K562 (cell line): ENCODE measurements around the gene TINAG. TPM values are rescaled to one million over a fixed set of nuclear protein-coding genes. Genes with fewer than 3 reads are reported as not detected.

Experiments used
- ATAC-seq: fragments of 200-7000 bp; cut with Tn5 transposase; 3 replicates; pipeline ENCODE4 v1.9.1; 2020; ENCODE audit warnings: moderate library complexity
- BruUV-seq: library from RNA; stranded (reverse); fragments of 400-500 nt; replicated peaks from 2 replicates; lab custom pipeline; 2021; lab: Mats Ljungman, UMichigan
- CTCF ChIA-PET: fragments of 300-600 bp; formaldehyde crosslinking; extraction: SDS; loops from one replicate; lab custom pipeline; 2021; ENCODE audit warnings: low intra/inter-chr PET ratio; lab: Yijun Ruan, JAX
- POLR2A ChIA-PET: fragments of 300-600, 350-650 bp; sonication (Branson Sonifier 250); formaldehyde crosslinking; extraction: SDS; loops from one replicate; lab custom pipeline; 2021; ENCODE audit warnings: antibody characterized with exemption, inconsistent platforms; lab: Yijun Ruan, JAX
- DNase-seq, 4 experiments: peaks; one replicate each; pipeline versions ENCODE4 v3.0.0 to v3.0.0-alpha.2; 2011 to 2018; ENCODE audit warnings: low spot score in 3 of 4, mixed read lengths in 3 of 4; ENCODE audit errors: extremely low read depth in 1 of 4
- FAIRE-seq: peaks from 2 replicates; lab custom pipeline; 2011; peaks lifted over from hg19 to GRCh38; lab: Jason Lieb, UNC
- H2AFZ ChIP-seq: 2 replicates; pipeline ENCODE4 v1.6.0; 2011; ENCODE audit warnings: low read depth, low read length, control low read depth, inconsistent platforms
- H3K27ac ChIP-seq: fragments of 200-600 bp; 3 replicates; pipeline ENCODE4 v1.8.0; 2011; ENCODE audit warnings: low read depth, mild to moderate bottlenecking, control low read depth, inconsistent platforms, low read length, moderate library complexity, mixed read lengths; ENCODE audit errors: extremely low read depth
- H3K27me3 ChIP-seq, 2 experiments: fragments of 300-600 bp in 1 of 2; 2 replicates in 1 of 2; 3 replicates in 1 of 2; pipeline versions ENCODE4 v1.6.0 to v1.8.0; 2011; ENCODE audit warnings: inconsistent platforms in 2 of 2, low read length in 2 of 2, mild to moderate bottlenecking in 1 of 2, mixed read lengths in 1 of 2, moderate library complexity in 1 of 2; ENCODE audit not compliant: control insufficient read depth in 2 of 2, insufficient read depth in 2 of 2
- H3K36me3 ChIP-seq: fragments of 300-600 bp; 3 replicates; pipeline ENCODE4 v1.8.0; 2011; ENCODE audit warnings: mild to moderate bottlenecking, low read length, inconsistent platforms; ENCODE audit not compliant: control insufficient read depth, insufficient read depth
- H3K4me1 ChIP-seq, 2 experiments: fragments of 200-600 bp in 1 of 2; replicated peaks in 1 of 2; 2 replicates in 1 of 2; 3 replicates in 1 of 2; pipeline versions ENCODE4 v1.5.1 to v1.8.0; 2011; ENCODE audit warnings: inconsistent platforms in 2 of 2, low read length in 2 of 2, mild to moderate bottlenecking in 1 of 2, mixed read lengths in 1 of 2, moderate library complexity in 1 of 2; ENCODE audit not compliant: control insufficient read depth in 2 of 2, insufficient read depth in 2 of 2
- H3K4me2 ChIP-seq: 2 replicates; pipeline ENCODE4 v1.6.1; 2011; ENCODE audit warnings: low read length, control low read depth, inconsistent platforms, mixed read lengths; ENCODE audit not compliant: insufficient read depth
- H3K4me3 ChIP-seq: fragments of 200-600 bp; sonication (generic), shearing (Covaris generic); 2 replicates; pipeline ENCODE4 v1.5.1; 2016; ENCODE audit warnings: control low read depth, inconsistent platforms
- H3K79me2 ChIP-seq: fragments of 200-600 bp; 3 replicates; pipeline ENCODE4 v1.8.0; 2011; ENCODE audit warnings: low read length, inconsistent platforms; ENCODE audit not compliant: control insufficient read depth, insufficient read depth
- H3K9ac ChIP-seq, 2 experiments: 2 replicates each; pipeline versions ENCODE4 v1.6.0 to v1.6.1; 2011; ENCODE audit warnings: low read depth in 2 of 2, low read length in 2 of 2, control low read depth in 1 of 2, inconsistent platforms in 1 of 2, mild to moderate bottlenecking in 1 of 2, mixed read lengths in 1 of 2; ENCODE audit not compliant: insufficient read depth in 1 of 2
- H3K9me1 ChIP-seq: one replicate; pipeline ENCODE4 v1.6.0; 2011; ENCODE audit warnings: inconsistent platforms, mild to moderate bottlenecking, low read length, moderate library complexity; ENCODE audit not compliant: control insufficient read depth, insufficient read depth
- H3K9me3 ChIP-seq: replicated peaks from 2 replicates; pipeline ENCODE4 v1.5.1; 2011; ENCODE audit warnings: low read depth, low read length, inconsistent platforms; ENCODE audit not compliant: control insufficient read depth, insufficient read depth
- H4K20me1 ChIP-seq: replicated peaks from 2 replicates; pipeline ENCODE4 v1.6.1; 2011; ENCODE audit warnings: low read length, inconsistent platforms, mixed read lengths; ENCODE audit not compliant: control insufficient read depth, insufficient read depth
- ARID4B ChIP-seq: sonication (generic); formaldehyde crosslinking; IDR thresholded peaks from 2 replicates; pipeline ENCODE4 v1.8.0; 2022; ENCODE audit warnings: mild to moderate bottlenecking, missing genetic modification reagents
- ERF ChIP-seq: fragments of 450-650 bp; formaldehyde crosslinking; IDR thresholded peaks from 2 replicates; pipeline ENCODE4 v1.4.0; 2020; ENCODE audit warnings: mild to moderate bottlenecking, mixed read lengths
- HOMEZ ChIP-seq: fragments of 250-450 bp; sonication (Bioruptor Pico); IDR thresholded peaks from 2 replicates; pipeline ENCODE4 v1.4.0; 2020; ENCODE audit warnings: mild to moderate bottlenecking, moderate library complexity
- KAT2B ChIP-seq: IDR thresholded peaks from one replicate; pipeline ENCODE4 v1.6.1; 2012; ENCODE audit warnings: low read depth, mild to moderate bottlenecking, control low read depth, inconsistent platforms, low read length, moderate library complexity
- NFRKB ChIP-seq: fragments of 450-650 bp; IDR thresholded peaks from 2 replicates; pipeline ENCODE4 v1.6.1; 2016; ENCODE audit warnings: low read depth
- SPI1 ChIP-seq: IDR thresholded peaks from 2 replicates; pipeline ENCODE4 v1.6.1; 2011; ENCODE audit warnings: low read depth, low read length, control low read depth, borderline replicate concordance
- ZNF830 ChIP-seq: fragments of 250-450 bp; sonication (Bioruptor Pico); IDR thresholded peaks from 2 replicates; pipeline ENCODE4 v1.5.0; 2021; ENCODE audit warnings: mild to moderate bottlenecking
- ZZZ3 ChIP-seq: fragments of 450-650 bp; IDR thresholded peaks from 2 replicates; pipeline ENCODE4 v1.6.1; 2016; ENCODE audit warnings: antibody characterized with exemption, mild to moderate bottlenecking, moderate library complexity
- WGBS: fragments of 100-300 bp; shearing (Covaris generic); methylation state at CpG from one replicate; pipeline ENCODE4 v1.1.6; 2016; ENCODE audit warnings: low coverage, mixed read lengths; ENCODE audit not compliant: insufficient coverage; ENCODE audit errors: missing lambda C conversion rate; 5-methylcytosine and 5-hydroxymethylcytosine counted together
- in situ Hi-C: fragments of 300-500 bp; cut with MboI; formaldehyde crosslinking; loops from 4 replicates; pipeline ENCODE4 v1.15.0; 2018; ENCODE audit warnings: inconsistent platforms, mixed read lengths
- intact Hi-C: fragments of 100-400 bp; cut with micrococcal nuclease; formaldehyde crosslinking; loops from 2 replicates; pipeline ENCODE4 v1.14.2; 2022
- polyA plus RNA-seq, 8 experiments: library from polyadenylated mRNA; depleted of rRNA in 4 of 8; stranded (reverse) in 5 of 8; unstranded in 3 of 8; fragments of >200 nt; fragmentation: Nextera tagmentation in 2 of 8; fragmentation: Illumina TruSeq in 1 of 8; extraction: Ambion mirVana in 2 of 8; extraction: Trizol in 1 of 8; gene quantifications; 2 replicates each; pipeline versions ENCODE4 v1.2.1 to v1.2.3, GENCODE V29; 2011 to 2014; ENCODE audit warnings: inconsistent platforms in 1 of 8, missing spikeins in 1 of 8
- total RNA-seq, 7 experiments: library from RNA; depleted of rRNA in 6 of 7; stranded (reverse); fragments of >200 nt in 6 of 7; fragmentation: Illumina TruSeq in 2 of 7; extraction: Trizol in 2 of 7; gene quantifications; 2 replicates each; pipeline versions ENCODE4 v1.2.1 to v1.2.3, GENCODE V29; 2011 to 2021; ENCODE audit warnings: low replicate concordance in 1 of 7
- TF ChIP-seq, protein P1 (sequence below), 2 experiments: IDR thresholded peaks in 1 of 2; conservative IDR thresholded peaks in 1 of 2; 2 replicates each; pipeline ENCODE4 v1.6.1; 2016; ENCODE audit warnings: low read depth in 2 of 2, mild to moderate bottlenecking in 1 of 2, missing compliant biosample characterization in 1 of 2, missing genetic modification characterization in 1 of 2, moderate library complexity in 1 of 2
- TF ChIP-seq, protein P2 (sequence below): fragments of 450-650 bp; IDR thresholded peaks from 2 replicates; pipeline ENCODE4 v1.6.1; 2016

Gene TINAG
- total and polyA plus RNA-seq, 9 of the 15 experiments (the other 6 are each of a cell fraction or from before 2014, with no cell fraction given) = not detected

- TF ChIP-seq ZNF830 = no peak
- TF ChIP-seq NFRKB = no peak
Measured at GRCh38 chr6:54366667-54367327, 58.6 kb downstream of the TINAG start (continued).

GRCh38 chr6:54377776-54378175 is 69.5 kb downstream of the TINAG start:
- DNase-seq = no peak
- Histone ChIP-seq H3K4me3 (no peak overlapping the region), H3K9me3 (no peaks in the 10 kb centered on the region; the same call in 1 of the 2 replicates), H3K27me3 (no peaks in the 10 kb centered on the region), H3K27ac (no peak overlapping the region), H3K4me1 (no peaks in the 10 kb centered on the region), H2AFZ (no peak overlapping the region), H4K20me1 (no peaks in the 10 kb centered on the region), H3K36me3 (no peaks in the 10 kb centered on the region), H3K79me2 (no peaks in the 10 kb centered on the region), H3K4me2 (no peak overlapping the region), H3K9ac (no peak overlapping the region), H3K9me1 (no peaks in the 10 kb centered on the region)
- in situ Hi-C loops = no loop called here
- CTCF ChIA-PET = no interaction called here
- WGBS = 5% methylated on average over 2 of the region's 2 CpGs
- no peak for ATAC-seq
- POLR2A ChIA-PET = no interaction called here
- FAIRE-seq = no peak
- no TSS peak for BruUV-seq
- intact Hi-C loops = no loop called here
- TF ChIP-seq ZZZ3 (no peak), ARID4B (CRISPR knock-in tag) (no peak), SPI1 (no peak), HOMEZ (CRISPR knock-in tag) (no peak), KAT2B (no peak), NFRKB (no peak), ERF (no peak)
- TF ChIP-seq, protein P1, sequence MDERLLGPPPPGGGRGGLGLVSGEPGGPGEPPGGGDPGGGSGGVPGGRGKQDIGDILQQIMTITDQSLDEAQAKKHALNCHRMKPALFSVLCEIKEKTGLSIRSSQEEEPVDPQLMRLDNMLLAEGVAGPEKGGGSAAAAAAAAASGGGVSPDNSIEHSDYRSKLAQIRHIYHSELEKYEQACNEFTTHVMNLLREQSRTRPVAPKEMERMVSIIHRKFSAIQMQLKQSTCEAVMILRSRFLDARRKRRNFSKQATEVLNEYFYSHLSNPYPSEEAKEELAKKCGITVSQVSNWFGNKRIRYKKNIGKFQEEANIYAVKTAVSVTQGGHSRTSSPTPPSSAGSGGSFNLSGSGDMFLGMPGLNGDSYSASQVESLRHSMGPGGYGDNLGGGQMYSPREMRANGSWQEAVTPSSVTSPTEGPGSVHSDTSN (CRISPR knock-in tag; IDR thresholded peaks at IDR 0.05; ENCODE audit: low read depth) = no peak
- TF ChIP-seq, protein P1 (tag; conservative IDR thresholded peaks at IDR 0.05; ENCODE audit: low read depth) = no peak
- TF ChIP-seq, protein P2, sequence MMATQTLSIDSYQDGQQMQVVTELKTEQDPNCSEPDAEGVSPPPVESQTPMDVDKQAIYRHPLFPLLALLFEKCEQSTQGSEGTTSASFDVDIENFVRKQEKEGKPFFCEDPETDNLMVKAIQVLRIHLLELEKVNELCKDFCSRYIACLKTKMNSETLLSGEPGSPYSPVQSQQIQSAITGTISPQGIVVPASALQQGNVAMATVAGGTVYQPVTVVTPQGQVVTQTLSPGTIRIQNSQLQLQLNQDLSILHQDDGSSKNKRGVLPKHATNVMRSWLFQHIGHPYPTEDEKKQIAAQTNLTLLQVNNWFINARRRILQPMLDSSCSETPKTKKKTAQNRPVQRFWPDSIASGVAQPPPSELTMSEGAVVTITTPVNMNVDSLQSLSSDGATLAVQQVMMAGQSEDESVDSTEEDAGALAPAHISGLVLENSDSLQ = no peak
